ENCODE data around the gene NOCT.

Gene NOCT

GRCh38 chr4:138978600-138978999 is 37.0 kb upstream of the NOCT start:
- Histone ChIP-seq H3F3A (ENCODE audit: insufficient read depth, low read length) (no peaks in the 10 kb centered on the region), H3K36me3 (replicated peaks; ENCODE audit: insufficient read depth, low read length) (no peaks in the 10 kb centered on the region), H3K27me3 (replicated peaks; ENCODE audit: insufficient read depth, low read length) (no peaks in the 10 kb centered on the region), H3K9me3 (replicated peaks; ENCODE audit: insufficient read depth, low read length) (no peaks in the 10 kb centered on the region), H3K9ac (ENCODE audit: low read length) (no peak overlapping the region), H4K20me1 (ENCODE audit: insufficient read depth, low read length) (no peaks in the 10 kb centered on the region), H3K4me1 (ENCODE audit: low read length) (no peaks in the 10 kb centered on the region), H3K79me2 (ENCODE audit: low read length) (no peaks in the 10 kb centered on the region), H3K4me3 (ENCODE audit: low read length) (no peak overlapping the region), H3K9me2 (replicated peaks; ENCODE audit: insufficient read depth, low read length) (no peaks in the 10 kb centered on the region), H3K4me2 (ENCODE audit: low read depth, low read length) (no peak overlapping the region), H2AFZ (ENCODE audit: low read length) (no peak overlapping the region), H3K27ac (ENCODE audit: low read length) (no peak overlapping the region)
- no peak for TF ChIP-seq CTCF (IDR thresholded peaks at IDR 0.05; ENCODE audit: low read length)
- TF ChIP-seq EZH2phosphoT487 (IDR thresholded peaks at IDR 0.05; ENCODE audit: low read length) = no peak
- TF ChIP-seq EZH2 (optimal IDR thresholded peaks at IDR 0.05; ENCODE audit: low read depth, low read length) = no peak
- no peak for DNase-seq

- no peaks in the 10 kb centered on the region for H3K27me3 ChIP-seq (replicated peaks; ENCODE audit: insufficient read depth, low read length)
- H4K20me1 ChIP-seq (ENCODE audit: insufficient read depth, low read length) = no peaks in the 10 kb centered on the region
- H3K9me2 ChIP-seq (replicated peaks; ENCODE audit: insufficient read depth, low read length) = no peaks in the 10 kb centered on the region
- H3K4me1 ChIP-seq (ENCODE audit: low read length) = no peaks in the 10 kb centered on the region
- H3K4me2 ChIP-seq (ENCODE audit: low read depth, low read length) = no peak overlapping the region
- H3K36me3 ChIP-seq (replicated peaks; ENCODE audit: insufficient read depth, low read length) = no peaks in the 10 kb centered on the region
- no peak overlapping the region for H3K27ac ChIP-seq (ENCODE audit: low read length)
- H3F3A ChIP-seq (ENCODE audit: insufficient read depth, low read length) = no peaks in the 10 kb centered on the region
- no peaks in the 10 kb centered on the region for H3K79me2 ChIP-seq (ENCODE audit: low read length)
- no peak overlapping the region for H3K4me3 ChIP-seq (ENCODE audit: low read length)
- no peak overlapping the region for H3K9ac ChIP-seq (ENCODE audit: low read length)
- TF ChIP-seq EZH2 (optimal IDR thresholded peaks at IDR 0.05; ENCODE audit: low read depth, low read length) (no peak), EZH2phosphoT487 (IDR thresholded peaks at IDR 0.05; ENCODE audit: low read length) (no peak), CTCF (IDR thresholded peaks at IDR 0.05; ENCODE audit: low read length) (no peak)
- no peak overlapping the region for H2AFZ ChIP-seq (ENCODE audit: low read length)
- H3K9me3 ChIP-seq (replicated peaks; ENCODE audit: insufficient read depth, low read length) = no peaks in the 10 kb centered on the region
- no peak for DNase-seq
These were observed 35.8 kb upstream of the NOCT start for GRCh38 chr4:138979742-138980141.

GRCh38 chr4:138981930-138982390 is 33.6 kb upstream of the NOCT start:
- Histone ChIP-seq H3F3A (ENCODE audit: insufficient read depth, low read length) (no peaks in the 10 kb centered on the region), H4K20me1 (ENCODE audit: insufficient read depth, low read length) (no peaks in the 10 kb centered on the region), H3K4me1 (ENCODE audit: low read length) (no peaks in the 10 kb centered on the region), H3K9me2 (replicated peaks; ENCODE audit: insufficient read depth, low read length) (no peaks in the 10 kb centered on the region), H3K4me2 (ENCODE audit: low read depth, low read length) (no peak overlapping the region), H3K9ac (ENCODE audit: low read length) (no peak overlapping the region), H3K27me3 (replicated peaks; ENCODE audit: insufficient read depth, low read length) (no peaks in the 10 kb centered on the region), H3K4me3 (ENCODE audit: low read length) (no peak overlapping the region), H3K79me2 (ENCODE audit: low read length) (no peaks in the 10 kb centered on the region), H3K9me3 (replicated peaks; ENCODE audit: insufficient read depth, low read length) (no peaks in the 10 kb centered on the region), H2AFZ (ENCODE audit: low read length) (no peak overlapping the region), H3K36me3 (replicated peaks; ENCODE audit: insufficient read depth, low read length) (no peaks in the 10 kb centered on the region), H3K27ac (ENCODE audit: low read length) (no peak overlapping the region)
- no peak for DNase-seq
- TF ChIP-seq CTCF (IDR thresholded peaks at IDR 0.05; ENCODE audit: low read length) = no peak
- TF ChIP-seq EZH2 (optimal IDR thresholded peaks at IDR 0.05; ENCODE audit: low read depth, low read length) = no peak
- no peak for TF ChIP-seq EZH2phosphoT487 (IDR thresholded peaks at IDR 0.05; ENCODE audit: low read length)

Measured in MM.1S (cell line).